ENCODE measurements around the gene EPSTI1. TPM values are rescaled to one million over a fixed set of nuclear protein-coding genes. Genes with fewer than 3 reads are reported as not detected.

Gene EPSTI1
- total and polyA plus RNA-seq, 10 of the 15 experiments (the other 5 are each of a cell fraction or from before 2014, with no cell fraction given) = 4.7 to 32.0 (median 24.2) TPM

GRCh38 chr13:42984691-42985090 is 7.3 kb downstream of the EPSTI1 start (continued):
- peak in 1 of 2 experiments; percentile 55; a peak in 1 of 4 replicates for TF ChIP-seq IKZF2 (IDR thresholded peaks at IDR 0.05)

GRCh38 chr13:42984026-42984425 is 8.0 kb downstream of the EPSTI1 start:
- no peak for ATAC-seq
- no peaks in the 10 kb centered on the region for H3K27me3 ChIP-seq (replicated peaks in 1 of 2; ENCODE audit: control insufficient read depth in 2 of 2, insufficient read depth in 2 of 2, low read length in 1 of 2)
- H3K4me1 ChIP-seq (ENCODE audit: control insufficient read depth, insufficient read depth, low read length) = peaks cover 14% of the 10 kb centered on the region
- DNase-seq (ENCODE audit: low read depth, low spot score) = no peak
- H3K27ac ChIP-seq (ENCODE audit: control insufficient read depth, insufficient read depth) = no peak overlapping the region
- no peak overlapping the region for H2AFZ ChIP-seq (ENCODE audit: control insufficient read depth, low read depth, low read length)
- H3K9ac ChIP-seq (ENCODE audit: control insufficient read depth, insufficient read depth, low read length) = no peak overlapping the region
- no peak for FAIRE-seq
- H3K4me3 ChIP-seq = no peak overlapping the region
- intact Hi-C loops (cut with micrococcal nuclease; ENCODE audit: unreplicated experiment) = no loop called here
- no peak overlapping the region for H3K4me2 ChIP-seq (ENCODE audit: control insufficient read depth, insufficient read depth)
- no peaks in the 10 kb centered on the region; the same call in 1 of the 3 replicates for H3K9me3 ChIP-seq (replicated peaks; ENCODE audit: control insufficient read depth, insufficient read depth, low read length)
- peaks cover 14% of the 10 kb centered on the region for H3K79me2 ChIP-seq (ENCODE audit: control insufficient read depth, insufficient read depth, low read length)
- ChIA-PET POLR2A (interaction anchor here (0.5 to 1.5 kb wide), 2 partner anchors 13 to 14 kb away, joined by 3 read pairs; no protein-coding TSS in a partner anchor), CTCF (interaction anchor here (0.7 kb wide), 1 partner anchor 13 kb away, joined by 4 read pairs; no protein-coding TSS in a partner anchor), RAD21 (ENCODE audit: unreplicated experiment) (no interaction called here), SMC1A (ENCODE audit: uncharacterized antibody, unreplicated experiment) (interaction anchor here (2.5 kb wide), 1 partner anchor 9 kb away, joined by 9 read pairs; no protein-coding TSS in a partner anchor)
- H3K36me3 ChIP-seq (ENCODE audit: control insufficient read depth in 2 of 2, insufficient read depth in 2 of 2, low read length in 1 of 2) = peaks cover 0 to 10% of the 10 kb centered on the region in 2 experiments; a peak in 1 of 4 replicates
- no TSS peak for BruUV-seq (replicated peaks)
- in situ Hi-C loops (cut with MboI) = no loop called here
- TF ChIP-seq ZZZ3 (IDR thresholded peaks at IDR 0.05; ENCODE audit: control insufficient read depth, insufficient read length, low read depth) = no peak
- no peak for TF ChIP-seq GABPA (IDR thresholded peaks at IDR 0.05; ENCODE audit: low read depth)
- no peak for TF ChIP-seq ESRRA (IDR thresholded peaks at IDR 0.05; ENCODE audit: low read length)
- TF ChIP-seq NR2C2 (IDR thresholded peaks at IDR 0.05; ENCODE audit: borderline replicate concordance, control insufficient read depth, insufficient read length, low read depth) = no peak
- TF ChIP-seq SPI1 (IDR thresholded peaks at IDR 0.05; ENCODE audit: borderline replicate concordance, insufficient read depth, low read depth, low read length) = no peak
- no peak for TF ChIP-seq ATF7 (IDR thresholded peaks at IDR 0.05; ENCODE audit: low read depth)
- no peak for TF ChIP-seq PBX3 (IDR thresholded peaks at IDR 0.05; ENCODE audit: insufficient replicate concordance, low read depth, low read length)
- H4K20me1 ChIP-seq (ENCODE audit: control insufficient read depth, insufficient read depth) = no peaks in the 10 kb centered on the region

Data from GM12878 (cell line).